HepG2 (cell line): ENCODE results near the gene MTHFR. TPM values are rescaled to one million over a fixed set of nuclear protein-coding genes. Genes with fewer than 3 reads are reported as not detected.

Source experiments
- ATAC-seq: fragments of 200-7000 bp; cut with Tn5 transposase; 3 replicates; pipeline ENCODE4 v1.9.1; 2020; ENCODE audit warnings: mild to moderate bottlenecking, moderate library complexity
- BruUV-seq: library from RNA; stranded (reverse); fragments of 400-500 nt; replicated peaks from 2 replicates; lab custom pipeline; 2021; lab: Mats Ljungman, UMichigan
- CTCF ChIA-PET: fragments of 300-600 bp; formaldehyde crosslinking; extraction: SDS; loops from one replicate; lab custom pipeline; 2021; ENCODE audit warnings: low total read pairs, inconsistent platforms, low intra/inter-chr PET ratio; lab: Yijun Ruan, JAX
- POLR2A ChIA-PET: fragments of 350-600 bp; sonication (Branson Sonifier 250); formaldehyde crosslinking; loops from one replicate; lab custom pipeline; 2020; ENCODE audit warnings: antibody characterized with exemption, inconsistent platforms; lab: Yijun Ruan, JAX
- DNase-seq: peaks from one replicate; pipeline ENCODE4 v3.0.0-alpha.2; 2015; ENCODE audit warnings: low spot score
- FAIRE-seq: peaks from 3 replicates; lab custom pipeline; 2011; peaks lifted over from hg19 to GRCh38; lab: Jason Lieb, UNC
- H2AFZ ChIP-seq: one replicate; pipeline ENCODE4 v1.6.1; 2011; ENCODE audit warnings: low read length, inconsistent platforms
- H3K27ac ChIP-seq: fragments of 300-600 bp; 3 replicates; pipeline ENCODE4 v1.8.0; 2011; ENCODE audit warnings: mixed run types, mild to moderate bottlenecking, mixed read lengths, low read length, inconsistent platforms; ENCODE audit not compliant: insufficient read depth; ENCODE audit errors: extremely low read length
- H3K27me3 ChIP-seq, 2 experiments: fragments of 200-600 bp in 1 of 2; 2 replicates in 1 of 2; 3 replicates in 1 of 2; pipeline versions ENCODE4 v1.6.0 to v1.8.0; 2011; ENCODE audit warnings: low read length in 2 of 2, mild to moderate bottlenecking in 2 of 2, moderate library complexity in 2 of 2, inconsistent platforms in 1 of 2; ENCODE audit not compliant: insufficient read depth in 2 of 2, control insufficient read depth in 1 of 2
- H3K36me3 ChIP-seq, 2 experiments: fragments of 200-600 bp in 1 of 2; replicated peaks in 1 of 2; 2 replicates in 1 of 2; 3 replicates in 1 of 2; pipeline versions ENCODE4 v1.5.1 to v1.8.0; 2011; ENCODE audit warnings: low read length in 2 of 2, inconsistent platforms in 1 of 2; ENCODE audit not compliant: insufficient read depth in 2 of 2, control insufficient read depth in 1 of 2
- H3K4me1 ChIP-seq: 2 replicates; pipeline ENCODE4 v1.5.1; 2012; ENCODE audit warnings: low read length, inconsistent platforms; ENCODE audit not compliant: insufficient read depth
- H3K4me2 ChIP-seq: 2 replicates; pipeline ENCODE4 v1.6.0; 2011; ENCODE audit warnings: low read depth, low read length, inconsistent platforms
- H3K4me3 ChIP-seq, 3 experiments: fragments of 200-600 bp in 1 of 3; sonication (generic), shearing (Covaris generic) in 1 of 3; replicated peaks in 1 of 3; 2 replicates each; pipeline ENCODE4 v1.5.1; 2011 to 2016; ENCODE audit warnings: low read length in 3 of 3, inconsistent platforms in 2 of 3, low read depth in 2 of 3, mild to moderate bottlenecking in 2 of 3, control low read depth in 1 of 3, mixed read lengths in 1 of 3; ENCODE audit not compliant: insufficient read depth in 1 of 3
- H3K79me2 ChIP-seq: one replicate; pipeline ENCODE4 v1.6.1; 2011; ENCODE audit warnings: low read length, inconsistent platforms; ENCODE audit not compliant: insufficient read depth
- H3K9ac ChIP-seq: 2 replicates; pipeline ENCODE4 v1.6.0; 2011; ENCODE audit warnings: mild to moderate bottlenecking, low read depth, low read length, inconsistent platforms; ENCODE audit not compliant: insufficient read depth
- H3K9me3 ChIP-seq: 2 replicates; pipeline ENCODE4 v1.5.1; 2012; ENCODE audit warnings: mild to moderate bottlenecking, low read length
- H4K20me1 ChIP-seq: 2 replicates; pipeline ENCODE4 v1.6.0; 2011; ENCODE audit warnings: inconsistent platforms, mild to moderate bottlenecking, low read length, moderate library complexity; ENCODE audit not compliant: insufficient read depth
- AGO2 ChIP-seq: fragments of 200-400 bp; formaldehyde crosslinking; optimal IDR thresholded peaks from 2 replicates; pipeline ENCODE3; 2017; ENCODE audit warnings: mild to moderate bottlenecking, low read depth, low read length, moderate library complexity
- BATF2 ChIP-seq: sonication (generic); formaldehyde crosslinking; IDR thresholded peaks from 2 replicates; pipeline ENCODE4 v1.8.0; 2022; ENCODE audit warnings: mild to moderate bottlenecking, missing genetic modification reagents, moderate library complexity
- GATA4 ChIP-seq: sonication (generic); IDR thresholded peaks from 2 replicates; pipeline ENCODE4 v1.6.1; 2016; ENCODE audit warnings: antibody characterized with exemption, low read depth, borderline replicate concordance
- MAFF ChIP-seq: IDR thresholded peaks from 2 replicates; pipeline ENCODE4 v1.6.1; 2011; ENCODE audit warnings: low read depth, low read length, improper control_type of control experiment
- SOX6 ChIP-seq, 2 experiments: fragments of 450-650 bp in 1 of 2; sonication (generic) in 1 of 2; formaldehyde crosslinking in 1 of 2; IDR thresholded peaks; 2 replicates each; pipeline versions ENCODE4 v1.4.0 to v1.6.1; 2017 to 2020; ENCODE audit warnings: antibody characterized with exemption in 1 of 2, mild to moderate bottlenecking in 1 of 2, missing genetic modification reagents in 1 of 2
- ZBTB26 ChIP-seq: IDR thresholded peaks from 2 replicates; pipeline ENCODE4 v1.6.1; 2016; ENCODE audit warnings: missing compliant biosample characterization, missing genetic modification reagents, borderline replicate concordance
- WGBS: methylation state at CpG from one replicate; pipeline ENCODE4 v1.1.6; 2017; ENCODE audit warnings: low lambda C conversion rate; 5-methylcytosine and 5-hydroxymethylcytosine counted together
- in situ Hi-C: cut with HindIII; loops from 2 replicates; pipeline ENCODE4 v1.10.0; 2017; ENCODE audit warnings: low pct_unique_long_range_greater_than_20kb; ENCODE audit not compliant: extremely low pct_ligation_motif_present
- intact Hi-C: fragments of 100-400 bp; cut with micrococcal nuclease; formaldehyde crosslinking; loops from one replicate; pipeline ENCODE4 v1.10.0; 2022; ENCODE audit not compliant: unreplicated experiment
- polyA plus RNA-seq, 8 experiments: library from polyadenylated mRNA; depleted of rRNA in 3 of 8; stranded (reverse) in 7 of 8; unstranded in 1 of 8; fragments of >200 nt; fragmentation: Illumina TruSeq in 4 of 8; extraction: Trizol in 4 of 8; gene quantifications; 2 replicates each; pipeline versions ENCODE4 v1.2.1 to v1.2.3, GENCODE V29; 2011 to 2016; ENCODE audit warnings: low read depth in 4 of 8, missing spikeins in 1 of 8, mixed read lengths in 1 of 8; ENCODE audit not compliant: insufficient read depth in 1 of 8
- total RNA-seq, 5 experiments: library from RNA; depleted of rRNA; stranded (reverse); fragments of >200 nt; fragmentation: Illumina TruSeq; extraction: Trizol; gene quantifications; 2 replicates each; pipeline ENCODE4 v1.2.3, GENCODE V29; 2016; ENCODE audit warnings: low read depth in 1 of 5
- TF ChIP-seq, protein P1 (sequence below): IDR thresholded peaks from 2 replicates; pipeline ENCODE4 v1.6.1; 2016; ENCODE audit warnings: mild to moderate bottlenecking, missing biosample characterization, missing genetic modification reagents
- TF ChIP-seq, protein P2 (sequence below): sonication (generic); formaldehyde crosslinking; IDR thresholded peaks from 2 replicates; pipeline ENCODE4 v1.9.0; 2021; ENCODE audit warnings: missing genetic modification reagents, borderline replicate concordance

MTHFR gene
- total and polyA plus RNA-seq, 2 of the 13 experiments (the other 11 are each of a cell fraction or from before 2014, with no cell fraction given) = 3.8 to 8.2 TPM

GRCh38 chr1:11831945-11832725 is 26.4 kb upstream of the MTHFR start (continued):
- no peak for TF ChIP-seq MAFF

GRCh38 chr1:11828511-11828910 is 22.7 kb upstream of the MTHFR start:
- Histone ChIP-seq H3K27ac (no peak overlapping the region), H4K20me1 (no peaks in the 10 kb centered on the region), H2AFZ (no peak overlapping the region), H3K4me1 (no peaks in the 10 kb centered on the region), H3K4me2 (no peak overlapping the region), H3K79me2 (no peaks in the 10 kb centered on the region), H3K36me3 (peaks cover 43 to 89% of the 10 kb centered on the region in 2 experiments), H3K4me3 (no peak overlapping the region), H3K27me3 (no peaks in the 10 kb centered on the region), H3K9ac (no peak overlapping the region), H3K9me3 (no peaks in the 10 kb centered on the region)
- 97% methylated on average over 16 of the region's 19 CpGs for WGBS
- in situ Hi-C loops = no loop called here
- ATAC-seq = no peak
- no TSS peak for BruUV-seq
- no peak for DNase-seq
- CTCF ChIA-PET = no interaction called here
- TF ChIP-seq, protein P1, sequence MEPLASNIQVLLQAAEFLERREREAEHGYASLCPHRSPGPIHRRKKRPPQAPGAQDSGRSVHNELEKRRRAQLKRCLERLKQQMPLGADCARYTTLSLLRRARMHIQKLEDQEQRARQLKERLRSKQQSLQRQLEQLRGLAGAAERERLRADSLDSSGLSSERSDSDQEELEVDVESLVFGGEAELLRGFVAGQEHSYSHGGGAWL (CRISPR knock-in tag) = no peak
- peak; percentile 32 for TF ChIP-seq AGO2
- POLR2A ChIA-PET = no interaction called here
- no peak for FAIRE-seq
- intact Hi-C loops = no loop called here

DNA sequence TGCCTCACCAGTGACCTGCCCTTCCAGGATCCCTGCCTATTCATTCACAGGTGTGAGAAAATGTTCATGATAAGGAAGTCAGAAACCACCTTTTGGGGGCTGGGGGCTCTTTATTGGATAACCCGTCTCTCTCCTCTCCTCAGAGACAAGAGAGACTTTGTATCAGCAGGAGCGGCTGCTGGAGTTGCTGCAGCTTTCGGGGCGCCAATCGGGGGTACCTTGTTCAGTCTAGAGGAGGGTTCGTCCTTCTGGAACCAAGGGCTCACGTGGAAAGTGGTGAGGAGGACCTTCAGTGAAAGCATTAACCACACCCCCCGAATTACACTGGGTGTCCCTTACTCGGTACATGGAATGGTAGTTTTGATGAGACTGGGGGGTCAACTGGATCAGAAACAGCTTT is 21.2 kb upstream of the MTHFR start:
- ATAC-seq (no peak), DNase-seq (no peak), FAIRE-seq (no peak)
- Histone ChIP-seq H3K27me3 (no peaks in the 10 kb centered on the region), H4K20me1 (no peaks in the 10 kb centered on the region), H3K36me3 (peaks cover 41 to 89% of the 10 kb centered on the region in 2 experiments), H3K9me3 (no peaks in the 10 kb centered on the region), H3K4me2 (no peak overlapping the region), H3K27ac (no peak overlapping the region), H3K9ac (no peak overlapping the region), H2AFZ (no peak overlapping the region), H3K79me2 (no peaks in the 10 kb centered on the region), H3K4me1 (no peaks in the 10 kb centered on the region), H3K4me3 (no peak overlapping the region)
- TF ChIP-seq ZBTB26 (CRISPR knock-in tag) (no peak), BATF2 (CRISPR knock-in tag) (no peak), SOX6 (IDR thresholded peaks at IDR 0.05) (no peak), SOX6 (CRISPR knock-in tag; IDR thresholded peaks at IDR 0.05) (no peak), GATA4 (no peak)
- TF ChIP-seq, protein P2, sequence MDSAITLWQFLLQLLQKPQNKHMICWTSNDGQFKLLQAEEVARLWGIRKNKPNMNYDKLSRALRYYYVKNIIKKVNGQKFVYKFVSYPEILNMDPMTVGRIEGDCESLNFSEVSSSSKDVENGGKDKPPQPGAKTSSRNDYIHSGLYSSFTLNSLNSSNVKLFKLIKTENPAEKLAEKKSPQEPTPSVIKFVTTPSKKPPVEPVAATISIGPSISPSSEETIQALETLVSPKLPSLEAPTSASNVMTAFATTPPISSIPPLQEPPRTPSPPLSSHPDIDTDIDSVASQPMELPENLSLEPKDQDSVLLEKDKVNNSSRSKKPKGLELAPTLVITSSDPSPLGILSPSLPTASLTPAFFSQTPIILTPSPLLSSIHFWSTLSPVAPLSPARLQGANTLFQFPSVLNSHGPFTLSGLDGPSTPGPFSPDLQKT (CRISPR knock-in tag) = no peak
- ChIA-PET CTCF (no interaction called here), POLR2A (no interaction called here)
- WGBS = 96% methylated on average over 8 of the region's 9 CpGs
- intact Hi-C loops (no loop called here), in situ Hi-C loops (no loop called here)
- BruUV-seq = no TSS peak
